NCI-H1930 (cell line): ENCODE results near the gene GLCE.

Experiments
- DNase-seq, 2 experiments: peaks; one replicate each; lab custom pipeline; 2025; lab: John Stamatoyannopoulos, UW

GLCE gene

DNA sequence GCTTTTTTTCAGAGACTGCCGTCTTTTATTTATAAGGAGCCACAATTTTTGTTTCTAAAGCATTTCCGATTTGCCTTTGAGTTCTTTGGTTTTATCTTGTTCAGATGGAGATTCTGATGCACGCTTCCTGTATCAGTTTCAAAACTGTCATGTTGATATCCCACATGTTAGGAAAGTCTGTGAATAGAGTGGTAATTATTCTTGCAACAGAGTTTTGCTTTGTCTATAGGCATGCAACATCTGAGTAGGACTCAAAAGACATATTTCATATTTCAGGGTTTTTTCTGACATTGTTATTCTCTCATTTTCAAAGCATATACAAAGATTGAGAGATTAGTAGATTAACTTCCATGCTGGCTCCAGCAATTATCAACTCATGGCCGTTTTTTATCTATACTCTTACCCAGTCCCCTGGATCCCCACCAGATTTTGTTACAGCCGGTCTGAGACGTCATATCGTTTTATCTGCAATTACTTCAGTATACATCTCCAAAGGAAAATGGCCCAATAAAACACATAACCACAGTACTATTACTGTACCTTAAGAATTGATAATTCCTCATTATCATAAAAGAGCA, 160.6 kb downstream of the GLCE start:
- DNase-seq, result no peak
